Heart left ventricle (tissue), 16 donors: Measurements from ENCODE around the gene EN1. TPM values are rescaled to one million over a fixed set of nuclear protein-coding genes. Genes with fewer than 3 reads are reported as not detected.

Source experiments
- ATAC-seq, 4 donors: fragments of 200-7000 bp; cut with Tn5 transposase; one replicate each; pipeline ENCODE4 v1.9.1; 2020 to 2022; ENCODE audit warnings: moderate library complexity in 4 of 4, mild to moderate bottlenecking in 3 of 4, moderate number of reproducible peaks in 1 of 4
- DNase-seq, 5 donors: peaks; one replicate each; pipeline ENCODE4 v3.0.0-alpha.2; 2020
- H3K27ac ChIP-seq, 12 donors: fragments of 200-600 bp; sonication (generic) in 4 of 12; one replicate each; pipeline versions ENCODE4 v1.5.0 to v1.8.0; 2016 to 2022; ENCODE audit warnings: mild to moderate bottlenecking in 2 of 12
- H3K27me3 ChIP-seq, 9 donors: fragments of 200-600 bp; sonication (generic) in 2 of 9; one replicate each; pipeline versions ENCODE4 v1.5.1 to v1.8.0; 2016 to 2022; ENCODE audit warnings: mild to moderate bottlenecking in 3 of 9
- H3K36me3 ChIP-seq, 9 donors: fragments of 200-600 bp; sonication (generic) in 2 of 9; one replicate each; pipeline versions ENCODE4 v1.5.0 to v1.8.0; 2018 to 2022; ENCODE audit warnings: mild to moderate bottlenecking in 2 of 9
- H3K4me1 ChIP-seq, 12 donors: fragments of 200-600 bp; sonication (generic) in 4 of 12; one replicate each; pipeline versions ENCODE4 v1.5.0 to v1.8.0; 2016 to 2022; ENCODE audit warnings: mild to moderate bottlenecking in 3 of 12
- H3K4me3 ChIP-seq, 12 donors: fragments of 200-600 bp; sonication (generic) in 4 of 12; one replicate each; pipeline versions ENCODE4 v1.5.0 to v1.8.0; 2017 to 2022; ENCODE audit warnings: mild to moderate bottlenecking in 9 of 12, moderate library complexity in 4 of 12
- H3K9me3 ChIP-seq, 12 donors: fragments of 200-600 bp; sonication (generic) in 4 of 12; one replicate each; pipeline versions ENCODE4 v1.5.0 to v1.8.0; 2016 to 2022; ENCODE audit warnings: mild to moderate bottlenecking in 1 of 12
- CTCF ChIP-seq, 12 donors: fragments of 200-600 bp; sonication (generic) in 4 of 12; IDR thresholded peaks; one replicate each; pipeline versions ENCODE4 v1.5.0 to v1.8.0; 2018 to 2022; ENCODE audit warnings: antibody characterized with exemption in 12 of 12, mild to moderate bottlenecking in 5 of 12
- POLR2A ChIP-seq, 2 donors: fragments of 450-650 bp; IDR thresholded peaks; one replicate each; pipeline ENCODE4 v1.6.1; 2017; ENCODE audit warnings: antibody characterized with exemption in 2 of 2, mild to moderate bottlenecking in 2 of 2, moderate library complexity in 2 of 2
- WGBS, 4 donors: extraction: QIAGEN DNeasy Blood & Tissue Kit in 2 of 4; methylation state at CpG; one replicate each; pipeline versions ENCODE4 v1.1.5 to v1.1.7; 2013 to 2018; 5-methylcytosine and 5-hydroxymethylcytosine counted together
- intact Hi-C, 10 donors: fragments of 100-400 bp; cut with DNase I; formaldehyde crosslinking; loops; one replicate each; pipeline versions ENCODE4 v1.11.1 to v1.14.2; 2022
- polyA plus RNA-seq, 2 donors: library from polyadenylated mRNA; stranded (reverse); fragments of 200-250 nt; gene quantifications; one replicate each; pipeline ENCODE4 v1.2.3, GENCODE V29; 2013
- total RNA-seq, 9 donors: library from RNA; depleted of rRNA in 2 of 9; stranded (reverse); fragments of >200 nt in 2 of 9; fragmentation: NEBNext Ultra II Directional in 3 of 9; extraction: Animal tissue kit (Norgen Biotek cat#: 25700) in 3 of 9; gene quantifications; one replicate each; pipeline versions ENCODE4 v1.1.0 to v1.2.4, GENCODE V29; 2016 to 2023
- donor health status: ischemic (EF 13 %, LVEDD 7.1; RV severe dilation, severe dysfunction).
- donor health status: healthy with polysubstance abuse.
- donor health status: DM: no; HTN: yes; CAD: no.
- donor health status: DM: no; HTN: no; CAD: no.
- donor health status: ischemic (EF 25% LVEDD 6.9; RV normal size, moderate dysfunction).
- donor health status: ischemic (EF 25% LVEDD 5.7; RV mildly dilated, moderate dysfunction).
- donor health status: healthy.
- donor health status: DM: yes; HTN: yes; CAD: no.
- donor health status: ischemic (EF 35%, LVEDD 5.7; RV mildly dilated, moderate dysfunction).
- donor health status: nonischemic (EF 11% LVEDD 7.7; RV severe dilation, severe dysfunction).
- donor health status: DM: yes; HTN: yes; CAD: no.
- donor health status: PGD.
- donor health status: ischemic (EF 29% LVEDD 5.4; RV normal size, mild dysfunction).
- donor health status: nonischemic (EF 23%, LVEDD 6.1; RV moderate dilation, normal function).

Gene EN1
- total and polyA plus RNA-seq, 11 donors: 0.27 TPM; not detected in 10

GRCh38 chr2:118836411-118836930 lies 11.0 kb downstream of the EN1 start:
- 5 to 14% (median 7%) methylated on average over 8 of the region's 8 CpGs for WGBS, 4 donors
- no peaks in the 10 kb centered on the region for H3K9me3 ChIP-seq
- no peak overlapping the region for H3K27ac ChIP-seq
- intact Hi-C loops: no loop called here
- TF ChIP-seq POLR2A (IDR thresholded peaks at IDR 0.05): no peak
- TF ChIP-seq CTCF (IDR thresholded peaks at IDR 0.05): no peak
- no peaks in the 10 kb centered on the region for H3K36me3 ChIP-seq
- peaks cover 0 to 21% (median 12%) of the 10 kb centered on the region in 12 donors for H3K4me1 ChIP-seq
- H3K4me3 ChIP-seq: peak overlapping the region in 5 of 12 donors; percentile 33 to 48 (median 41)
- H3K27me3 ChIP-seq: peaks cover 66 to 100% (median 98%) of the 10 kb centered on the region in 9 donors
- no peak for ATAC-seq
- DNase-seq: no peak

DNA sequence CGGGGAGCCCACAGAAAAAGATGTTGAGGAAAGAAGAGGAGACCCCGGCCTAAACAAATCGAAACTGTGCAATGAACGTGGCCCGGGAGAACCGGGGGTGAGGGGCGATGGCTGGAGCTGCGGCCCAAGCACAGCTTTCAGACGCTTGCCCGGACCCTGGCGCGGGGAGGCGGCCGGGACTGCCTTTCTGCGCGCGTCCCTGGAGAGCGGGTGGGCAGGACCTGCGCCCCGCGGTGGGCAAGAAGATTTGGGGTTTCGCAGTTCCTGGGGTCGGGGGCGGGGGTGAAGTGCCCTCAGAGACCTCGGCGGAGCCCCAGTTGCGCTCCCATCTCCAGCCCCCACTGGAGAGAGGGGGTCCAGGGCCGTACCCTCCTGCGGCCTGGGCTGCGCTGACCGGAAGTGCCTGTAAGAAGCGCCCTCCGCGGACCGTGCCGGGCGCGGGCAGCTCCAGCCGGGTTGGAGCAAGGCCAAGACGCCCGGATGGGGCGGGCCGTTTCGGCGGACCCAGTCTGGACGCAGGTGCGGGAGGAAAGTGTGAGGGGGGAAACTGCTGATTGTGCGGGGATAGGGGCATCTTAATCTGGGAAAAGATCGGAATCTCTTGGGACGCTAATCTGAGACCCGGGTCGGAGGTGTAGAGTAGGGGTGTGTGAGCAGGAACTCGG lies 11.6 kb downstream of the EN1 start:
- Histone ChIP-seq H3K27ac (no peak overlapping the region), H3K36me3 (no peaks in the 10 kb centered on the region), H3K27me3 (peaks cover 63 to 100% (median 97%) of the 10 kb centered on the region in 9 donors), H3K9me3 (no peaks in the 10 kb centered on the region), H3K4me1 (peaks cover 0 to 20% (median 12%) of the 10 kb centered on the region in 12 donors), H3K4me3 (peak overlapping the region; percentile 10 to 48 (median 41))
- intact Hi-C loops: no loop called here
- DNase-seq (no peak), ATAC-seq (no peak)
- TF ChIP-seq POLR2A (IDR thresholded peaks at IDR 0.05): no peak
- TF ChIP-seq CTCF (IDR thresholded peaks at IDR 0.05): no peak
- 1% methylated on average over 47 to 53 of the region's 53 CpGs for WGBS, 4 donors

GRCh38 chr2:118834901-118835745 lies 12.3 kb downstream of the EN1 start:
- no peaks in the 10 kb centered on the region for H3K9me3 ChIP-seq
- peaks cover 0 to 20% (median 12%) of the 10 kb centered on the region in 12 donors for H3K4me1 ChIP-seq
- H3K36me3 ChIP-seq: no peaks in the 10 kb centered on the region
- intact Hi-C loops: no loop called here
- ATAC-seq (no peak), DNase-seq (no peak)
- H3K27me3 ChIP-seq: peaks cover 59 to 100% (median 97%) of the 10 kb centered on the region in 9 donors
- no peak overlapping the region for H3K27ac ChIP-seq
- 2 to 3% (median 2%) methylated on average over 55 to 61 of the region's 61 CpGs for WGBS, 4 donors
- TF ChIP-seq CTCF (IDR thresholded peaks at IDR 0.05) (no peak), POLR2A (IDR thresholded peaks at IDR 0.05) (no peak)
- H3K4me3 ChIP-seq: peak overlapping the region; percentile 10 to 48 (median 41)

DNA sequence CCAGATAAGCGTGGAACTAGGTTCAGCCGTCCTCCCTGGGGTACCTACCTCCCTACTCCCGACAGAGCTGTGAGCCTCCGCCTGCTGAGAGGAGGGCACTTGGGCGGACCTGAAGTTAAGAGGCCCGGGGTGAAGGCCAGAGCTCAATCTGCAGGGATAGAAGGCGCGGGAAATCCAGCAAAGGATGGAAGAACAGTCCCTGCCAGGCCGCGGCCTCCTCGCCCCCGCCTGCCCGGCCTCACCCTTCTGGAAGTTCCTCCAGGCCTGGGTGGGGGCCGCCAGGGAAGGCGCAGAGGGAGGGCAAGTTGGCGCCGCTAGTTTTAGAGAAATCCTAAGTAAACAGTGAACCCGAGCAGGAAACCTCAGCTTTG lies 13.0 kb downstream of the EN1 start:
- Histone ChIP-seq H3K36me3 (no peaks in the 10 kb centered on the region), H3K27me3 (peaks cover 52 to 100% (median 97%) of the 10 kb centered on the region in 9 donors), H3K4me1 (peaks cover 0 to 20% (median 12%) of the 10 kb centered on the region in 12 donors), H3K9me3 (no peaks in the 10 kb centered on the region), H3K27ac (no peak overlapping the region), H3K4me3 (no peak overlapping the region)
- no peak for ATAC-seq
- TF ChIP-seq CTCF (IDR thresholded peaks at IDR 0.05): no peak
- TF ChIP-seq POLR2A (IDR thresholded peaks at IDR 0.05): no peak
- intact Hi-C loops: no loop called here
- DNase-seq: no peak
- 5 to 17% (median 7%) methylated on average over 15 to 18 of the region's 18 CpGs for WGBS, 4 donors
